Small intestine (tissue), 7 donors: ENCODE data around the gene ISG20. TPM values are rescaled to one million over a fixed set of nuclear protein-coding genes. Genes with fewer than 3 reads are reported as not detected.
A peak's percentile ranks its signal among the peaks of the same experiment; 100 is the strongest.

Experiments
- DNase-seq, 2 donors: peaks; one replicate each; pipeline versions ENCODE4 v3.0.0 to v3.0.0-alpha.2; 2013
- FAIRE-seq: peaks from 2 replicates; lab custom pipeline; 2012; peaks lifted over from hg19 to GRCh38; lab: Jason Lieb, UNC
- H3K27ac ChIP-seq, 3 donors: one replicate each; pipeline ENCODE4 v1.5.1; 2013; ENCODE audit warnings: low read length in 2 of 3, mild to moderate bottlenecking in 2 of 3, control low read depth in 1 of 3, inconsistent platforms in 1 of 3, low read depth in 1 of 3, moderate library complexity in 1 of 3
- H3K27me3 ChIP-seq, 3 donors: one replicate each; pipeline ENCODE4 v1.6.1; 2013; ENCODE audit warnings: low read length in 3 of 3, inconsistent platforms in 1 of 3; ENCODE audit not compliant: control insufficient read depth in 3 of 3, insufficient read depth in 3 of 3
- H3K36me3 ChIP-seq, 3 donors: one replicate each; pipeline ENCODE4 v1.6.1; 2013; ENCODE audit warnings: low read length in 3 of 3, inconsistent platforms in 1 of 3, low read depth in 1 of 3, mild to moderate bottlenecking in 1 of 3, moderate library complexity in 1 of 3; ENCODE audit not compliant: control insufficient read depth in 3 of 3, insufficient read depth in 2 of 3
- H3K4me1 ChIP-seq, 3 donors: one replicate each; pipeline ENCODE4 v1.6.1; 2013; ENCODE audit warnings: low read length in 2 of 3, inconsistent platforms in 1 of 3, low read depth in 1 of 3, mild to moderate bottlenecking in 1 of 3, moderate library complexity in 1 of 3; ENCODE audit not compliant: control insufficient read depth in 3 of 3, insufficient read depth in 2 of 3
- H3K4me3 ChIP-seq, 3 donors: one replicate each; pipeline ENCODE4 v1.5.1; 2013; ENCODE audit warnings: low read length in 3 of 3, control low read depth in 1 of 3, inconsistent platforms in 1 of 3, low read depth in 1 of 3, mild to moderate bottlenecking in 1 of 3, moderate library complexity in 1 of 3
- H3K9me3 ChIP-seq, 2 donors: one replicate each; pipeline ENCODE4 v1.6.1; 2013; ENCODE audit warnings: low read depth in 1 of 2, low read length in 1 of 2; ENCODE audit not compliant: control insufficient read depth in 2 of 2, insufficient read depth in 1 of 2
- WGBS, 3 donors: extraction: QIAGEN DNeasy Blood & Tissue Kit; methylation state at CpG; one replicate each; pipeline ENCODE4 v1.1.7; 2013; 5-methylcytosine and 5-hydroxymethylcytosine counted together
- polyA plus RNA-seq, 4 donors: library from polyadenylated mRNA; stranded (reverse) in 3 of 4; unstranded in 1 of 4; fragments of 200-250 nt in 3 of 4; fragments of 120-200 nt in 1 of 4; gene quantifications; one replicate each; pipeline versions ENCODE4 v1.2.1 to v1.2.3, GENCODE V29; 2013
- donor health status: healthy with polysubstance abuse.
- donor health status: control.
- donor health status: control.
- donor health status: Bipolar disorder and iron deficiency.
- donor health status: healthy.

The ISG20 gene
- polyA plus RNA-seq, 4 donors: 4.1 to 434 (median 98.1) TPM

DNA sequence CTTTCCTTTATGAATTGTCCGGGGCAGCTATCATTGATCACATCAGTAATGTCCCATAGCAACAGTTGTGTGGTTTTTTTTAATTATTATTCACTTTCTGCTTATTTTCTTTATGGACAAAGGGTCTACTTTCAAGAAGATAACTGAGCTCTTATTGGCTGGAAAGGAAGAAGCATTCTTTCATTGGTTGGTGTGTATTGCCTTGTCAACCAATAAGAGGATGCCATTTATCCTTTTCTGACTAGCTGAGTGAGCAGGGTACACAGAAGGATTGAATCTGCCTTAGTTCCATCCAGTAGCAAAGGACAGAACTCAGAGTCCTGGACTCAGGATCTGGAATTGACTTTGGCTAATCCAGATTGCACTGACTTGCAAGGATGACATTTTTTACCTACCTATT lies 30.9 kb upstream of the ISG20 start:
- no peak for FAIRE-seq
- peaks cover 0 to 8% (median 0%) of the 10 kb centered on the region in 3 donors for H3K4me1 ChIP-seq
- no peaks in the 10 kb centered on the region for H3K36me3 ChIP-seq
- no peaks in the 10 kb centered on the region for H3K9me3 ChIP-seq
- H3K27me3 ChIP-seq: peaks cover 0 to 49% (median 29%) of the 10 kb centered on the region in 3 donors
- no peak overlapping the region for H3K27ac ChIP-seq
- DNase-seq: no peak
- H3K4me3 ChIP-seq: no peak overlapping the region
- 68 to 76% (median 68%) methylated on average over 1 of the region's 1 CpG for WGBS, 3 donors

DNA sequence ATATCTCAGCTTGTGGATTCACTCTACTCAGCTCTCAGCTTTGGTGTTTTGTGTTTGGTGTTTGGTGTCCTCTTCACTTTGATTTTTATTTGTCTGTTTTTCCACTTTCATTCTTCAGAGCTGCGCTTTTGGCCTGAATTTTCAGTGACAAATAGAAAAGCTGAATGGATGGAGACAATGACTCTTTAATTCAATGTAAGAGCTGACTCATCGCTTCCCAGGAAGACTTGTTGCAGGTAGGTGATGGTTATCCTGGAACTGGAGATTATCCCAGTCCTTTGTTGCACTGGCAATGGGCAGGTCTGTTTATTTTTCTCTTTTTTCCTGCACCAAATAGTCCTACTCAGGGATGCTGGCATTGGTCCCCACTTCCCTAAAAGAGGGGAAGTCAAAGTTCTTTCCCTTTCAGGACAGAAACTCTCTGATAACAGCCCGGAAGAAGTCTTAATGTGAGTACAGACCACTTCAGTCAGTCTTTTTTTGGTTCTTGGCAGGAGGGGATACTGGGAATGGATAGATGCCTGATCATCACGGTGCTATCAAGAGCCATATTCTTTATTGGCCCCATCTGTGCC lies 30.1 kb upstream of the ISG20 start:
- H3K36me3 ChIP-seq: no peaks in the 10 kb centered on the region
- no peak overlapping the region for H3K4me3 ChIP-seq
- WGBS, 3 donors: 63 to 71% (median 64%) methylated on average over 4 of the region's 4 CpGs
- H3K27me3 ChIP-seq: peaks cover 0 to 44% (median 26%) of the 10 kb centered on the region in 3 donors
- no peaks in the 10 kb centered on the region for H3K9me3 ChIP-seq
- DNase-seq: no peak
- H3K4me1 ChIP-seq: peaks cover 0 to 8% (median 0%) of the 10 kb centered on the region in 3 donors
- no peak overlapping the region for H3K27ac ChIP-seq
- FAIRE-seq: no peak

DNA sequence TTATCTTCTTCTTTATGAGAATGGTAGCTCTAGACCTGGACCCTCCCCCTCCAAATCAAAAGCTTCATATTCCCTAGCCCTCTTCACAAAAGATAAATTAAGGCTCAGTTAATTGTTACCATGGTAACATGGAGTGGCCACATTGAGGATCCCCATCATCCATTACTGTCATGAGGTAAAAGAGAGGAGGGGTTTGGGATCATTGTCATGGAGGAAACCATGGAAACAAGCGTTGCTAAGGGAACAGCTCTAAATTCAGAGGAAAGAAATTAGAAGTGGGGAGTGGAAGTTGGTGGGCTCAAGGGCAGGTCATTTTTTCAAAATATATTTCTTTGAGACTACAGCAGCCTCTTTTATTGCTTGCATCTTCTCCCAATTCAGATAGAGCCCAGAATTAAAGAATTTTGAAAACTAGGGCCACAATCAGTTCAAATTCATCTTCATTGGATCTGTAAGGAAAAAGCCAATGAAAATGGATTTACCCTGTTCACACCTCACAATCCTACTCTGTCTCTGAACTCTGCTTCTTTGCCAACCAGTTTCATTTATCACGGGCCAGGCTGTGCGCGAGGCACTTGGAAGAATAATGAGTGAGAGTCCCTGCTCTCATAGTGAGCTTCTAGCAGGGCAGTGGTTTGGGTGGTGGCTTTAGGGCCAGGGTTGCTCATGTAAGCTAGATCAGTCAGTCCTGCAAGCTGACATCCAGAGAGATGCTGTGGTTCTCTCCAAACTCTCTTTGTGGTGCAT lies 29.3 kb upstream of the ISG20 start:
- Histone ChIP-seq H3K4me3 (no peak overlapping the region), H3K36me3 (no peaks in the 10 kb centered on the region), H3K27me3 (peaks cover 0 to 35% (median 19%) of the 10 kb centered on the region in 3 donors), H3K9me3 (no peaks in the 10 kb centered on the region), H3K27ac (no peak overlapping the region), H3K4me1 (peaks cover 0 to 8% (median 0%) of the 10 kb centered on the region in 3 donors)
- FAIRE-seq (no peak), DNase-seq (no peak)
- 75 to 78% (median 77%) methylated on average over 4 of the region's 4 CpGs for WGBS, 3 donors

DNA sequence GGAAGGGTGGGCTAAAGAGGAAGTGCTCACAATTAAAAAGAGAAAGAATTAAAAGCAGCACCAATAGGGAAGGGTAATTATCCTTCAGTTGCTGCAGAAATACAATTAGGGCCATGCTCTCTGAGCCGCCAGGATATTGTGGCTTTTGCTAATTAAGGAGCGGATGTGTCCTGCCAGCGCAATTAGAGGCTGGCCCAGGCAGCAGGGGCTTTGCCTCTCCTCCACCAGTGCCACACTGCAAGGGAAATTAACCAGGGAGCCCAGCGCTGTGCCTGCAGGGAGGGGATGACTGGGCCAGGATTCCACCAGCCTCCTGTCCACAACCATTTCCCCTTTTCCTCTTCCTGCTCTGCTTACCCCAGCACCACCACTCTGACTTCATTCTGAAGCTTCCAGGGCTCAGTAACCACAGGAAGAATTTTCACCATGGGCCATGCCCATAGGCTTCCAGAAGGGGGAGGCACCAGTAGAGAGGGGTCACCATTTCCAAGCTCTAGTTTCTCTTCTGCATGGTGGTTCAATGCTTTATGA lies 28.1 kb upstream of the ISG20 start:
- H3K9me3 ChIP-seq: no peaks in the 10 kb centered on the region
- peaks cover 0 to 23% (median 7%) of the 10 kb centered on the region in 3 donors for H3K27me3 ChIP-seq
- H3K36me3 ChIP-seq: no peaks in the 10 kb centered on the region
- no peak for DNase-seq
- H3K27ac ChIP-seq: no peak overlapping the region
- WGBS, 3 donors: 47 to 77% (median 50%) methylated on average over 4 of the region's 4 CpGs
- H3K4me3 ChIP-seq: no peak overlapping the region
- no peak for FAIRE-seq
- peaks cover 0 to 13% (median 0%) of the 10 kb centered on the region in 3 donors for H3K4me1 ChIP-seq

DNA sequence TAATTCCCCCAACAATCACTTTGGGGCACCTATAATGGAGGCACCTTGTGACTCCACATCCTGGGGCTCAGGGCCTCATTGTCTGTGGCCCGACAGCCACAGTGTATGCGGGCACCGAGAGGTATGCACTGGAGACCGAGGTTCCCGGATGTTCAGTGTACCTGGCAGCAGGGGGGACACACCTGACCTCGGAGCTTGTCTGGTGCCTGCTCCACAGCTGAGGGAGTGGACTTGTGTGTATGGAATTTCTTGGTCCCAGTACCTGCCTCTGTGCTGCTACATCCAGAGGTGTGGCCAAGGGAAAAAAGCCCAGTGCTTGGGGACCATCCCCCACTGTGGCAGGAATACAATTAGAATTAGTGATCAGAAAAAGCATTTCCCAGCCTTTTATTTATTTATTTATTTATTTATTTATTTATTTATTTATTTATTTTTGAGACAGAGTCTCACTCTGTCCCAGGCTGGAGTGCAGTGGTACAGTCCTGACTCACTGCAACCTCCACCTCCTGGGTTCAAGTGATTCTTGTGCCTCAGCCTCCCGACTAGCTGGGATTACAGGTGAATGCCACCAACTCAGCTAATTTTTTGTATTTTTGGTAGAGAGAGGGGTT lies 26.5 kb upstream of the ISG20 start:
- Histone ChIP-seq H3K4me1 (peaks cover 0 to 18% (median 2%) of the 10 kb centered on the region in 3 donors), H3K36me3 (no peaks in the 10 kb centered on the region), H3K9me3 (no peaks in the 10 kb centered on the region), H3K4me3 (no peak overlapping the region), H3K27me3 (peaks cover 0 to 8% (median 4%) of the 10 kb centered on the region in 3 donors), H3K27ac (no peak overlapping the region)
- DNase-seq (no peak), FAIRE-seq (no peak)
- 66 to 74% (median 73%) methylated on average over 7 of the region's 7 CpGs for WGBS, 3 donors

DNA sequence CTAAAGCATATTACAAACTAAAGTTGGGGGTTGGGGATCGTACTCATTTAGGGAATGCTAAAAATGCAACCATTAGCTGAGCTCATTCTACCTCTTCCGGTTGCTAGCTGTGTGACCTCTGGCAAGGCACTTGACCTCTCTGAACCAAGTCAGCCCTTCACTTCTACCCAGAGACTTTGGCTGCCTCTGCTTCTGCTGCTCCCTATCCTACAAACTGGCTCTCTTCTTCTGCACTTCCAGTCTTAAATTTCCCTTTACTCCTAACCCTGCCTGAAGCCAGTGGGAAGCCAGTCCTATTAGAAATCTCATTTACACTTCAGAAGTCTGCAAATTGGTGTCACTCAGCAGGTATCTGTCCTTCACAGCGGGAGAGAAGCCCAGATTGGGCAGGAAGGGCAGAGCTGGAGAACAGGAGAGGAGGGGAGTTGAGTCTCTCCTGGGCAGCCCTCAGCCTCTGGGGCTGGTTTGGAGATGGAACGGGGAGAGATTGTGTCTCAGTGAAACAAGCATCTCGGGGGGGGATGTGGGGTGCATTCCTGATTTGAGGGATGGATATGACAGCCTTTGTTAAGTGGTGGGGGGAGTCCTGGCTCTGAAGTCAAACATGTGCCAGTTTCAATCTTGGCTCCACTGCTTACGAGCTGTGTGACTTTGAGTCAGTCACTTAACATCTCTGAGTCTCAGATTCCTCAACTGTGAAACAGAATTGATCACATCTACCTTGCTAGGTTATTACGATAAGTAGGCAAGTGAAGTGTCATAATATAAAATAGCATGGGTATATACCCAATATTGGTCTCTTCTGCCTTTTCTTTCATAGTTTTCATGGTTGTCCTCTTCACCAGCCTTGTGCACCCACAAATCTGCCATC lies 25.5 kb upstream of the ISG20 start:
- FAIRE-seq (no peak), DNase-seq (no peak)
- H3K27me3 ChIP-seq: peaks cover 0 to 6% (median 4%) of the 10 kb centered on the region in 3 donors
- peaks cover 0 to 18% (median 2%) of the 10 kb centered on the region in 3 donors for H3K4me1 ChIP-seq
- no peaks in the 10 kb centered on the region for H3K9me3 ChIP-seq
- WGBS, 3 donors: 58 to 60% (median 58%) methylated on average over 7 of the region's 7 CpGs
- H3K27ac ChIP-seq: no peak overlapping the region
- no peaks in the 10 kb centered on the region for H3K36me3 ChIP-seq
- no peak overlapping the region for H3K4me3 ChIP-seq

GRCh38 chr15:88615303-88616107 lies 23.3 kb upstream of the ISG20 start:
- Histone ChIP-seq H3K36me3 (no peaks in the 10 kb centered on the region), H3K9me3 (no peaks in the 10 kb centered on the region), H3K27ac (peak overlapping the region; percentile 58 to 90 (median 86)), H3K4me1 (peaks cover 0 to 18% (median 2%) of the 10 kb centered on the region in 3 donors), H3K27me3 (peaks cover 0 to 4% (median 0%) of the 10 kb centered on the region in 3 donors), H3K4me3 (no peak overlapping the region)
- WGBS, 3 donors: 22 to 60% (median 41%) methylated on average over 11 of the region's 11 CpGs
- FAIRE-seq: no peak
- peak; percentile 85 to 95 for DNase-seq
